GM12878 (cell line): ENCODE measurements around the gene MAN2A2. TPM values are rescaled to one million over a fixed set of nuclear protein-coding genes. Genes with fewer than 3 reads are reported as not detected.

ENCODE experiments used
- ATAC-seq: fragments of 200-7000 bp; cut with Tn5 transposase; 3 replicates; pipeline ENCODE4 v1.9.1; 2020; ENCODE audit warnings: mild to moderate bottlenecking, moderate library complexity
- BruUV-seq: library from RNA; stranded (reverse); fragments of 400-500 nt; replicated peaks from 2 replicates; lab custom pipeline; 2021; lab: Mats Ljungman, UMichigan
- CTCF ChIA-PET: fragments of 300-600 bp; sonication (Branson Sonifier 250); formaldehyde crosslinking; extraction: SDS; loops from one replicate; lab custom pipeline; 2021; ENCODE audit warnings: inconsistent platforms; lab: Yijun Ruan, JAX
- POLR2A ChIA-PET: fragments of 350-600 bp; formaldehyde crosslinking; extraction: SDS; loops from one replicate; lab custom pipeline; 2021; ENCODE audit warnings: inconsistent platforms; lab: Charles Lee
- RAD21 ChIA-PET: fragments of 300-600 bp; sonication (Branson Sonifier 250); formaldehyde crosslinking; loops from one replicate; lab custom pipeline; 2023; ENCODE audit warnings: antibody characterized with exemption; ENCODE audit not compliant: unreplicated experiment; lab: Charles Lee
- SMC1A ChIA-PET: fragments of 300-600 bp; sonication (Branson Sonifier 250); formaldehyde crosslinking; loops from one replicate; lab custom pipeline; 2023; ENCODE audit not compliant: unreplicated experiment, uncharacterized antibody; lab: Charles Lee
- DNase-seq: peaks from one replicate; pipeline ENCODE4 v3.0.0-alpha.2; 2011; ENCODE audit warnings: low read depth, low spot score
- FAIRE-seq: peaks from 3 replicates; lab custom pipeline; 2011; peaks lifted over from hg19 to GRCh38; lab: Jason Lieb, UNC
- H2AFZ ChIP-seq: 2 replicates; pipeline ENCODE4 v1.6.0; 2011; ENCODE audit warnings: low read depth, low read length, control low read depth; ENCODE audit not compliant: control insufficient read depth
- H3K27ac ChIP-seq: 2 replicates; pipeline ENCODE4 v1.5.1; 2011; ENCODE audit warnings: control low read depth; ENCODE audit not compliant: control insufficient read depth, insufficient read depth
- H3K27me3 ChIP-seq, 2 experiments: replicated peaks in 1 of 2; 2 replicates each; pipeline versions ENCODE4 v1.6.0 to v1.6.1; 2011; ENCODE audit warnings: low read length in 1 of 2; ENCODE audit not compliant: control insufficient read depth in 2 of 2, insufficient read depth in 2 of 2
- H3K36me3 ChIP-seq, 2 experiments: 2 replicates each; pipeline ENCODE4 v1.5.1; 2011; ENCODE audit warnings: low read length in 1 of 2; ENCODE audit not compliant: control insufficient read depth in 2 of 2, insufficient read depth in 2 of 2
- H3K4me1 ChIP-seq: 2 replicates; pipeline ENCODE4 v1.6.1; 2011; ENCODE audit warnings: mild to moderate bottlenecking, low read length, moderate library complexity, mixed read lengths; ENCODE audit not compliant: control insufficient read depth, insufficient read depth
- H3K4me2 ChIP-seq: 2 replicates; pipeline ENCODE4 v1.6.0; 2011; ENCODE audit warnings: control low read depth; ENCODE audit not compliant: control insufficient read depth, insufficient read depth
- H3K4me3 ChIP-seq: fragments of 200-600 bp; sonication (generic); 2 replicates; pipeline ENCODE4 v1.5.1; 2016
- H3K79me2 ChIP-seq: 2 replicates; pipeline ENCODE4 v1.6.0; 2011; ENCODE audit warnings: low read length; ENCODE audit not compliant: control insufficient read depth, insufficient read depth
- H3K9ac ChIP-seq: 2 replicates; pipeline ENCODE4 v1.8.0; 2011; ENCODE audit warnings: low read length, control low read depth, mixed read lengths; ENCODE audit not compliant: control insufficient read depth, insufficient read depth
- H3K9me3 ChIP-seq: replicated peaks from 3 replicates; pipeline ENCODE4 v1.5.1; 2011; ENCODE audit warnings: mild to moderate bottlenecking, low read length; ENCODE audit not compliant: control insufficient read depth, insufficient read depth
- H4K20me1 ChIP-seq: 2 replicates; pipeline ENCODE4 v1.6.0; 2011; ENCODE audit not compliant: control insufficient read depth, insufficient read depth
- ATF3 ChIP-seq: IDR thresholded peaks from 2 replicates; pipeline ENCODE4 v1.6.1; 2011; ENCODE audit warnings: low read depth, mild to moderate bottlenecking, low read length, moderate library complexity, borderline replicate concordance; ENCODE audit errors: extremely low read depth
- BACH1 ChIP-seq: fragments of 450-650 bp; IDR thresholded peaks from 2 replicates; pipeline ENCODE4 v1.6.1; 2017; ENCODE audit warnings: mild to moderate bottlenecking, borderline replicate concordance
- BHLHE40 ChIP-seq, 2 experiments: fragments of 450-650 bp in 1 of 2; IDR thresholded peaks; 2 replicates each; pipeline ENCODE4 v1.6.1; 2011 to 2017; ENCODE audit warnings: low read depth in 2 of 2, borderline replicate concordance in 1 of 2, improper control_type of control experiment in 1 of 2, low read length in 1 of 2, mild to moderate bottlenecking in 1 of 2
- JUNB ChIP-seq: IDR thresholded peaks from 2 replicates; pipeline ENCODE4 v1.6.1; 2016; ENCODE audit warnings: antibody characterized with exemption, mild to moderate bottlenecking
- MLLT1 ChIP-seq: fragments of 450-650 bp; IDR thresholded peaks from 2 replicates; pipeline ENCODE4 v1.6.1; 2016; ENCODE audit warnings: mild to moderate bottlenecking
- NBN ChIP-seq: fragments of 450-650 bp; IDR thresholded peaks from 2 replicates; pipeline ENCODE4 v1.6.1; 2016
- POLR2A ChIP-seq: IDR thresholded peaks from 2 replicates; pipeline ENCODE4 v1.6.1; 2011; ENCODE audit warnings: low read depth, mild to moderate bottlenecking, low read length
- USF1 ChIP-seq: IDR thresholded peaks from 2 replicates; pipeline ENCODE4 v1.6.1; 2011; ENCODE audit warnings: borderline replicate concordance, low read depth, mild to moderate bottlenecking, moderate library complexity, mixed read lengths, low read length; ENCODE audit not compliant: insufficient read depth; ENCODE audit errors: extremely low read length
- ZNF274 ChIP-seq: IDR thresholded peaks from one replicate; pipeline ENCODE4 v1.8.0; 2011; ENCODE audit not compliant: insufficient read length, insufficient read depth
- WGBS: methylation state at CpG from one replicate; pipeline ENCODE4 v1.1.6; 2016; ENCODE audit warnings: low lambda C conversion rate; ENCODE audit not compliant: insufficient replicate concordance, insufficient coverage; ENCODE audit errors: missing lambda C conversion rate; 5-methylcytosine and 5-hydroxymethylcytosine counted together
- in situ Hi-C: fragments of 300-500 bp; cut with MboI; formaldehyde crosslinking; loops from 9 replicates; pipeline ENCODE4 v1.14.3; 2018; ENCODE audit warnings: mixed read lengths
- intact Hi-C: fragments of 100-400 bp; cut with micrococcal nuclease; formaldehyde crosslinking; loops from one replicate; pipeline ENCODE4 v1.14.2; 2022; ENCODE audit not compliant: unreplicated experiment
- polyA plus RNA-seq, 11 experiments: library from polyadenylated mRNA; depleted of rRNA in 4 of 11; unstranded in 6 of 11; stranded (reverse) in 5 of 11; fragments of >200 nt; fragmentation: Nextera tagmentation in 4 of 11; fragmentation: Illumina TruSeq in 1 of 11; extraction: Ambion mirVana in 4 of 11; extraction: Trizol in 1 of 11; gene quantifications; 1 replicate in 1 of 11; 2 replicates in 10 of 11; pipeline versions ENCODE4 v1.2.1 to v1.2.3, GENCODE V29; 2011 to 2016; ENCODE audit warnings: inconsistent platforms in 2 of 11, missing spikeins in 2 of 11, low read depth in 1 of 11
- total RNA-seq, 4 experiments: library from RNA; depleted of rRNA in 3 of 4; stranded (reverse); fragments of >200 nt in 3 of 4; fragmentation: Illumina TruSeq in 1 of 4; extraction: Trizol in 1 of 4; gene quantifications; 2 replicates each; pipeline versions ENCODE4 v1.2.1 to v1.2.3, GENCODE V29; 2013 to 2021
- TF ChIP-seq, protein P1 (sequence below): IDR thresholded peaks from 2 replicates; pipeline ENCODE4 v1.6.1; 2012; ENCODE audit warnings: improper control_type of control experiment, low read depth, low read length; ENCODE audit not compliant: insufficient replicate concordance

The MAN2A2 gene
- total and polyA plus RNA-seq, 10 of the 15 experiments (the other 5 are each of a cell fraction or from before 2014, with no cell fraction given): 4.2 to 79.4 (median 23.2) TPM

- no peaks in the 10 kb centered on the region; a peak in 1 of 4 replicates for H3K36me3 ChIP-seq
- ATAC-seq: peak; percentile 30
- 48% methylated on average over 19 of the region's 19 CpGs for WGBS
- DNase-seq: no peak
- peaks cover 4% of the 10 kb centered on the region; the same call in 1 of the 2 replicates for H4K20me1 ChIP-seq
- H2AFZ ChIP-seq: peak overlapping the region; percentile 61
- TSS peak; percentile 89 for BruUV-seq
- in situ Hi-C loops (no loop called here), intact Hi-C loops (loop anchor here (1.0 to 5.0 kb wide), 4 partner anchors 38 to 153 kb away; partner anchors contain the start of gene BLM)
- SMC1A ChIA-PET: interaction anchor here (0.7 to 2.4 kb wide), 11 partner anchors 13 to 223 kb away, joined by 3 to 10 read pairs (median 4); partner anchors contain the start of gene FES
- no peak for FAIRE-seq
- CTCF ChIA-PET: interaction anchor here (1.0 to 2.2 kb wide), 3 partner anchors 15 to 61 kb away, joined by 4 to 10 read pairs (median 10); partner anchors contain the start of gene HDDC3
- H3K27me3 ChIP-seq: no peaks in the 10 kb centered on the region
- peak overlapping the region; percentile 94 for H3K4me3 ChIP-seq
- H3K79me2 ChIP-seq: peaks cover 29% of the 10 kb centered on the region
- RAD21 ChIA-PET: interaction anchor here (0.8 to 2.8 kb wide), 6 partner anchors 15 to 152 kb away, joined by 3 to 11 read pairs (median 4); no protein-coding TSS in a partner anchor
- H3K4me2 ChIP-seq: peak overlapping the region; percentile 86
- peak overlapping the region; percentile 79 for H3K27ac ChIP-seq
- peaks cover 28% of the 10 kb centered on the region for H3K4me1 ChIP-seq
- TF ChIP-seq NBN: 0 out of 2 replicates have a peak, but pooled peaks have one; percentile 23
- TF ChIP-seq POLR2A: peak; percentile 10; the same call in 1 of the 2 replicates
- no peak for TF ChIP-seq BHLHE40 (IDR thresholded peaks at IDR 0.05; ENCODE audit: borderline replicate concordance in 1 of 2, low read depth in 2 of 2, low read length in 1 of 2)
- no peak for TF ChIP-seq ATF3
- TF ChIP-seq JUNB: no peak
- TF ChIP-seq BACH1: no peak
- TF ChIP-seq, protein P1, sequence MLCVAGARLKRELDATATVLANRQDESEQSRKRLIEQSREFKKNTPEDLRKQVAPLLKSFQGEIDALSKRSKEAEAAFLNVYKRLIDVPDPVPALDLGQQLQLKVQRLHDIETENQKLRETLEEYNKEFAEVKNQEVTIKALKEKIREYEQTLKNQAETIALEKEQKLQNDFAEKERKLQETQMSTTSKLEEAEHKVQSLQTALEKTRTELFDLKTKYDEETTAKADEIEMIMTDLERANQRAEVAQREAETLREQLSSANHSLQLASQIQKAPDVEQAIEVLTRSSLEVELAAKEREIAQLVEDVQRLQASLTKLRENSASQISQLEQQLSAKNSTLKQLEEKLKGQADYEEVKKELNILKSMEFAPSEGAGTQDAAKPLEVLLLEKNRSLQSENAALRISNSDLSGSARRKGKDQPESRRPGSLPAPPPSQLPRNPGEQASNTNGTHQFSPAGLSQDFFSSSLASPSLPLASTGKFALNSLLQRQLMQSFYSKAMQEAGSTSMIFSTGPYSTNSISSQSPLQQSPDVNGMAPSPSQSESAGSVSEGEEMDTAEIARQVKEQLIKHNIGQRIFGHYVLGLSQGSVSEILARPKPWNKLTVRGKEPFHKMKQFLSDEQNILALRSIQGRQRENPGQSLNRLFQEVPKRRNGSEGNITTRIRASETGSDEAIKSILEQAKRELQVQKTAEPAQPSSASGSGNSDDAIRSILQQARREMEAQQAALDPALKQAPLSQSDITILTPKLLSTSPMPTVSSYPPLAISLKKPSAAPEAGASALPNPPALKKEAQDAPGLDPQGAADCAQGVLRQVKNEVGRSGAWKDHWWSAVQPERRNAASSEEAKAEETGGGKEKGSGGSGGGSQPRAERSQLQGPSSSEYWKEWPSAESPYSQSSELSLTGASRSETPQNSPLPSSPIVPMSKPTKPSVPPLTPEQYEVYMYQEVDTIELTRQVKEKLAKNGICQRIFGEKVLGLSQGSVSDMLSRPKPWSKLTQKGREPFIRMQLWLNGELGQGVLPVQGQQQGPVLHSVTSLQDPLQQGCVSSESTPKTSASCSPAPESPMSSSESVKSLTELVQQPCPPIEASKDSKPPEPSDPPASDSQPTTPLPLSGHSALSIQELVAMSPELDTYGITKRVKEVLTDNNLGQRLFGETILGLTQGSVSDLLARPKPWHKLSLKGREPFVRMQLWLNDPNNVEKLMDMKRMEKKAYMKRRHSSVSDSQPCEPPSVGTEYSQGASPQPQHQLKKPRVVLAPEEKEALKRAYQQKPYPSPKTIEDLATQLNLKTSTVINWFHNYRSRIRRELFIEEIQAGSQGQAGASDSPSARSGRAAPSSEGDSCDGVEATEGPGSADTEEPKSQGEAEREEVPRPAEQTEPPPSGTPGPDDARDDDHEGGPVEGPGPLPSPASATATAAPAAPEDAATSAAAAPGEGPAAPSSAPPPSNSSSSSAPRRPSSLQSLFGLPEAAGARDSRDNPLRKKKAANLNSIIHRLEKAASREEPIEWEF: no peak
- TF ChIP-seq MLLT1: 0 out of 2 replicates have a peak, but pooled peaks have one; percentile 63
- TF ChIP-seq USF1: no peak
- TF ChIP-seq ZNF274: no peak
- H3K9ac ChIP-seq: peak overlapping the region; percentile 93
- no peaks in the 10 kb centered on the region for H3K9me3 ChIP-seq
- POLR2A ChIA-PET: interaction anchor here (0.5 to 1.9 kb wide), 6 partner anchors 9 to 61 kb away, joined by 3 to 7 read pairs (median 4); partner anchors contain the start of genes HDDC3 and MAN2A2
These were observed 32.6 kb upstream of the MAN2A2 start for GRCh38 chr15:90870354-90871138.
